ENCODE data around the gene SPEG. TPM values are rescaled to one million over a fixed set of nuclear protein-coding genes. Genes with fewer than 3 reads are reported as not detected.

Gene SPEG
- total RNA-seq, 6 donors from 2014 or later = 2.3 to 8.9 (median 4.9) TPM

DNA sequence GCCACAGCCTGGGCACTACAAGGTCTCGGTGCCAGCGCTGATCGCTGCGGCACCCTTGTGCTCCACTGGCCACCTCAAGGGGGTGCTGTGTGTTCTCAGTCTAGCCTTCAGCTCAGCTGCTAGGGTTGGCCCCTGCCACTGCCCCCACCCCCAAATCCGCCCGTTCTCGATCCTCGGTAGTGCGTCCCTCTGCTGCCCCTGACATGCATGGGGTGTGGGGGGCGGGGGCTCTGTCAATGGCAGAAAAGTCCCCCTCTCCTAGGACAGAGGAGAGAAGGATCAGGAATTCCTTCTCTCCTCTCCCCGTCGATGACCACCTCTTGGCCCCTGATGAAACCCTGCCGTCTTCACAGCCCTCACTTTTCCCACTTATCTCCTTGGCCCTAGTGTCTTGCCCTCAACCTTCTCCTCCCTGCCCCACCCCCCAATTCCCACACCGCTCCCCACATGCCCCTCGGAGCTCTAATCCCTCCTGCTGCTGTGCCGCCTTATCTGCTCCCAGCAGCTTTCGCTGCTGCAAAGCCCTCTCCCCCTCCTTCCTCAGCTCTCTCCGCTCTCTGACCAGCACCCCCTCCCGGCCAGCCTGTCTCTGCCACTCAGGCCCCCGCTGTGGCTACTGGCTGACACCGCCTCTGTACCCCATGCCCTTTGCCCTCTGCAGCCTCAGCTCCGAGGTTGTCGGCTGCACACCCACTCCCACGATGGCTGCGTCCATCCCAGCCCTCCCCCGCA is 75.3 kb downstream of the SPEG start:
- 2 to 3% methylated on average over 24 to 26 of the region's 26 CpGs for WGBS, 2 donors
- Histone ChIP-seq H3K4me1 (peaks cover 22 to 33% (median 24%) of the 10 kb centered on the region in 4 donors), H3K4me3 (peak overlapping the region in 2 of 4 donors; percentile 26 to 30)

DNA sequence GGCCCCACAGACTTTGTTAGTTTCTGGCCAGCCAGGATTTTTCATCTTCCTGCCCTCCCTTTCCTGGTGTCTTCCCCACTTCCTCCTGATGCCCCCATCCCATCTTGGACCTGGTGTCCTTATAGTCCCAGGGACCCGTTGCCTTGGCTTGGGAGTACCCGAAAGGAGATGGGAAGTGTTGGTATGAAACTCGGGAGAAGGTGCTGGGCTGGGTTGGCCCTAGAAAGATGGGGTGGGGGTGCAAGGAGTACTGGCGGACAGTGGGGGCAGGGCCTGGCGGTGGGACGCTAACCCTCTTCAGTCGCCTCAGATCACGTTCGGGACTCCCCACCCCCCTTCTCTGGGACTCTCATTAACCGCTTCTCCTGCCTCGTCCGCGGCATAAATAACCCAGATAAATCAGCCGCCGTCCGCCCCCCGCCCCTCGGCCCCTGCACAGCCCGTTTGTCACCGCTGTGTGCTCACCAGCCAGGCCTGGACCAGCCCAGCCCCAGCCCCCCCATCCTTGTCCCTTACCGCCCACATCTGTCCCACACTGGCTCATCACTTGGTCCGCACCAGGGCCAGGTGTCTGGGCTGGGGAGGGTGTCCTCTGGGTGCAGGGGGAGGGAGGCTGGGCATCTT is 76.0 kb downstream of the SPEG start:
- TF ChIP-seq, protein P1, sequence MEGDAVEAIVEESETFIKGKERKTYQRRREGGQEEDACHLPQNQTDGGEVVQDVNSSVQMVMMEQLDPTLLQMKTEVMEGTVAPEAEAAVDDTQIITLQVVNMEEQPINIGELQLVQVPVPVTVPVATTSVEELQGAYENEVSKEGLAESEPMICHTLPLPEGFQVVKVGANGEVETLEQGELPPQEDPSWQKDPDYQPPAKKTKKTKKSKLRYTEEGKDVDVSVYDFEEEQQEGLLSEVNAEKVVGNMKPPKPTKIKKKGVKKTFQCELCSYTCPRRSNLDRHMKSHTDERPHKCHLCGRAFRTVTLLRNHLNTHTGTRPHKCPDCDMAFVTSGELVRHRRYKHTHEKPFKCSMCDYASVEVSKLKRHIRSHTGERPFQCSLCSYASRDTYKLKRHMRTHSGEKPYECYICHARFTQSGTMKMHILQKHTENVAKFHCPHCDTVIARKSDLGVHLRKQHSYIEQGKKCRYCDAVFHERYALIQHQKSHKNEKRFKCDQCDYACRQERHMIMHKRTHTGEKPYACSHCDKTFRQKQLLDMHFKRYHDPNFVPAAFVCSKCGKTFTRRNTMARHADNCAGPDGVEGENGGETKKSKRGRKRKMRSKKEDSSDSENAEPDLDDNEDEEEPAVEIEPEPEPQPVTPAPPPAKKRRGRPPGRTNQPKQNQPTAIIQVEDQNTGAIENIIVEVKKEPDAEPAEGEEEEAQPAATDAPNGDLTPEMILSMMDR (IDR thresholded peaks at IDR 0.05) = no peak
- TF ChIP-seq POLR2AphosphoS5 (IDR thresholded peaks at IDR 0.05) (no peak), EP300 (IDR thresholded peaks at IDR 0.05) (no peak), POLR2A (IDR thresholded peaks at IDR 0.05) (no peak)
- no peak overlapping the region for H3K27ac ChIP-seq
- peaks cover 6 to 16% (median 13%) of the 10 kb centered on the region in 4 donors for H3K36me3 ChIP-seq
- no peak overlapping the region for H3K4me3 ChIP-seq
- H3K27me3 ChIP-seq = peaks cover 0 to 52% (median 25%) of the 10 kb centered on the region in 4 donors
- H3K9me3 ChIP-seq = no peaks in the 10 kb centered on the region
- no peak for ATAC-seq (ENCODE audit: low FRiP score in 2 of 2)
- WGBS, 2 donors = 22 to 25% methylated on average over 19 to 22 of the region's 22 CpGs
- DNase-seq = no peak
- H3K4me1 ChIP-seq = peaks cover 22 to 33% (median 24%) of the 10 kb centered on the region in 4 donors

More for the DNA sequence above, 75.3 kb downstream of the SPEG start:
- Histone ChIP-seq H3K27ac (no peak overlapping the region), H3K27me3 (peaks cover 0 to 49% (median 23%) of the 10 kb centered on the region in 4 donors), H3K36me3 (peaks cover 6 to 22% (median 20%) of the 10 kb centered on the region in 4 donors), H3K9me3 (no peaks in the 10 kb centered on the region)
- ATAC-seq (ENCODE audit: low FRiP score in 2 of 2) = peak; percentile 60 to 76
- TF ChIP-seq, protein P1 (IDR thresholded peaks at IDR 0.05) = peak; percentile 39 to 63 (median 48)
- no peak for TF ChIP-seq POLR2AphosphoS5 (IDR thresholded peaks at IDR 0.05)
- DNase-seq = peak; percentile 38 to 72

DNA sequence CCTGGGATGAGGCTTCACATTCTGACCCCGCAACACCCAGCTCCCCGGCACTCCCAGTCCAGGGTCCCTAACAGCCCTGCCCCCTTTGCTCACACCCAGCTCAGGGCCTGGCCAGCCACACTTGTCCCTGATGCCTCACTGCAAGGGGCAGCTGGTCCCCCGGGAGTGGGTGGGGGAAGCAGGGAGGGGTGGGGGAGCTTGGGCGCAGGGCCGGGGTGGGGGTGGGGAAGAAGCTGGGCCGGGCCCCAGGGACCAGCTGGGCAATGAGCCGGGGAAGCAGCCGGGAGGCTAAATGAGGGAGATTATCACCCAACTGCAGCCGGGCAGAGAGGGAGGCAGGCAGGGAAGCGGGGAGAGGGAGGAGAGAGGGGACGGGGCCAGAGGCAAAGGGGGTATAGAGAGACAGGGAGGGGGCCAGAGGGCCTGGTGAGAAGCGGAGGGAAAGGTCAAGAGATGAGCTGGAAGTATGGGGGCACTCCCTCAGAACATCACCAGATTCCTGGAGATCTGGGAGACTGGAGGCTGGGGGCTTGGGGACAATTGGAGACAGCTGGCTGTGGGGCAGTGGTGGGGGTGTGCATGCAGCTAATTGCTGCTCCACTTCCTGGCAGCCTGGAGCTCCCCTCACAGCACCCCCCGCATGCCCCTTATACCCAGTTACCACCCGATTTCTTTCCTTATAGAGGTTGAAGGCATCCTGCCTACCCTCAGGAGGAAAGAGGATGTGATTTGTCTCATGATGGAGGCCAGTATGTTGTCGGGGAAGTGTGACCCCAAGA is 77.1 kb downstream of the SPEG start:
- H3K9me3 ChIP-seq = no peaks in the 10 kb centered on the region
- peaks cover 22 to 33% (median 24%) of the 10 kb centered on the region in 4 donors for H3K4me1 ChIP-seq
- no peak overlapping the region for H3K4me3 ChIP-seq
- peaks cover 0 to 52% (median 25%) of the 10 kb centered on the region in 4 donors for H3K27me3 ChIP-seq
- H3K36me3 ChIP-seq = peaks cover 0 to 5% (median 2%) of the 10 kb centered on the region in 4 donors
- TF ChIP-seq, protein P1 (IDR thresholded peaks at IDR 0.05) = no peak
- TF ChIP-seq POLR2A (IDR thresholded peaks at IDR 0.05) = no peak
- TF ChIP-seq EP300 (IDR thresholded peaks at IDR 0.05) = no peak
- TF ChIP-seq POLR2AphosphoS5 (IDR thresholded peaks at IDR 0.05) = no peak
- H3K27ac ChIP-seq = no peak overlapping the region
- ATAC-seq (ENCODE audit: low FRiP score in 2 of 2) = no peak
- WGBS, 2 donors = 31 to 35% methylated on average over 13 of the region's 15 CpGs
- no peak for DNase-seq

DNA sequence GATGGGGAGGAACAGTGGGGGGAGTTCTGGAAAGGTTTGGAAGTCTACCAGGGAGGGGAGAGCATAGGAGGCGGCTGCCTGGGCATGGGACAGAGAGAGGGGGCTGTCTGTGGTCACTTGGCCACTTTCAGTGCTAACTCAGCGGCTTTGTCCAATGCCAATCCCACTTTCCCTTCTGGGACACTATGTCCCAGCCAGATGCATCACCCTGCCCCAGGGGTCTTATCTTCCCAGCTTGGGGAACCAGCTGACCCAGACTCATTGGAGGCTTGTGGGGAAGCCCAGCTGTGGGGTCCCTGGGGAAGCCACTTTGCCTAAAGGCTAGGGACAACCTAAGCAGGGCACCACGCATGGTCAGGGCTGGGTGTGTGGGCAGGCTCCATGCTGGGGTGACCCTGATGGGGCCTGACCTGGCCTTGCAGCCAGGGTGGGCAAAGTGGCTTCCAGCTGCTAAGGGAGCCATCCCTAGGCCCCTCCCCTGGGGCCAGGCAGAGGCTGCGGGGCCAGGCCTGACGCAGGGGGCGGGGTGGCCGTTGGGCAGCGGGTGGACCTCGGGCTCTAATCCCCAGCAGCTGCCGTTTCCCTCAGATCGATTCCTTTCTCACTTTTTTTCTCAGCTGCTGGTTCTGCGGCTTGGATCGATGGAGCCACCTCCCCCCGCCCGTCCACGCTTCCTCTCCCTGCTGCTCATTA is 78.0 kb downstream of the SPEG start:
- Histone ChIP-seq H3K36me3 (no peaks in the 10 kb centered on the region), H3K27ac (no peak overlapping the region), H3K4me1 (peaks cover 22 to 33% (median 24%) of the 10 kb centered on the region in 4 donors), H3K27me3 (peaks cover 0 to 52% (median 25%) of the 10 kb centered on the region in 4 donors), H3K9me3 (no peaks in the 10 kb centered on the region), H3K4me3 (no peak overlapping the region)
- WGBS, 2 donors = 24 to 25% methylated on average over 12 to 16 of the region's 16 CpGs
- ATAC-seq (ENCODE audit: low FRiP score in 2 of 2) (no peak), DNase-seq (no peak)
- no peak for TF ChIP-seq EP300 (IDR thresholded peaks at IDR 0.05)
- no peak for TF ChIP-seq POLR2AphosphoS5 (IDR thresholded peaks at IDR 0.05)
- no peak for TF ChIP-seq POLR2A (IDR thresholded peaks at IDR 0.05)
- TF ChIP-seq, protein P1 (IDR thresholded peaks at IDR 0.05) = no peak

Measured in upper lobe of left lung (tissue), 6 donors.